Measurements from ENCODE around the gene STK33. TPM values are rescaled to one million over a fixed set of nuclear protein-coding genes. Genes with fewer than 3 reads are reported as not detected.

The STK33 gene
- total and polyA plus RNA-seq, 2 donors, result 6.7 to 11.0 TPM

DNA sequence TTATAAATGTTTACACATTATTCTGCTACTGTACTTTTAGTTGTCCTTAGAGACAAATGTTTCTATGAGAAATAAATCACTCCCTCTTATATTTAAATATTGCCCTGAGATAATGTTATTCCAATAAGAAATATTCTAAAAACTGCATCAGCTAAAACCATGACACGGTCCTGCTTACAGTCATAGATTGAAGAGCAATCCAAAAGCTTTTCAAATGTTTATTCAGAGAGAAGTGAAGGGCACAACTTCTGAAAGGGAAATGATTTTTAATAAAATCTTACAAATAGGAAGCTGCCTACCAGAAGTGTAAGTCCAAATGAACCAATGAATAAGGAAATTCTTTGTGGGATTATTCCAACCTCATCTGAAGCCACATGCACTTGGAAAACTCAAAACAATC lies 49.2 kb downstream of the STK33 start:
- DNase-seq (ENCODE audit: extremely low spot score), result no peak
- WGBS, result 69% methylated on average over 1 of the region's 1 CpG

DNA sequence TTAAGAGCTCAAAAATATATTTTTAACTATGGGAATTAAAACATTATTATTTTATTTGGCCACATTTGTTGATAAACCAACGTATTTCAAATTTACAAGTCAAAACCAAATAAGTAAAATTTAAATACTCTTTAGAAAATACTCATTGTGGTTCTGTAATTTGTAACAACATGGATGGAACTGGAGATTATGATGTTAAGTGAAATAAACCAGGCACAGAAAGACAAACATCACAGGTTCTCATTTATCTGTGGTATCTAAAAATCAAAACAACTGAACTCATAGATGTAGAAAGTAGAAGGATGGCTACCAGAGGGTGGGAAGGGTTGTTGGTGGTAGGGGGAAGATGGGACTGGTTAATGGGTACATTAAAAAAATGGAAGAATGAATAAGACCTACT lies 50.8 kb downstream of the STK33 start:
- no peak overlapping the region for H3K4me3 ChIP-seq (ENCODE audit: low read depth, low read length)
- no peak for DNase-seq (ENCODE audit: extremely low spot score)
- no peak overlapping the region for H3K27ac ChIP-seq (ENCODE audit: low read depth)
- no peaks in the 10 kb centered on the region for H3K4me1 ChIP-seq (ENCODE audit: insufficient read depth)
- WGBS, result 61% methylated on average over 1 of the region's 1 CpG
- H3K36me3 ChIP-seq (ENCODE audit: insufficient read depth), result no peaks in the 10 kb centered on the region

More for the DNA sequence above, 49.2 kb downstream of the STK33 start:
- no peak overlapping the region for H3K4me3 ChIP-seq (ENCODE audit: low read depth, low read length)
- no peaks in the 10 kb centered on the region for H3K36me3 ChIP-seq (ENCODE audit: insufficient read depth)
- no peaks in the 10 kb centered on the region for H3K4me1 ChIP-seq (ENCODE audit: insufficient read depth)
- no peak overlapping the region for H3K27ac ChIP-seq (ENCODE audit: low read depth)

DNA sequence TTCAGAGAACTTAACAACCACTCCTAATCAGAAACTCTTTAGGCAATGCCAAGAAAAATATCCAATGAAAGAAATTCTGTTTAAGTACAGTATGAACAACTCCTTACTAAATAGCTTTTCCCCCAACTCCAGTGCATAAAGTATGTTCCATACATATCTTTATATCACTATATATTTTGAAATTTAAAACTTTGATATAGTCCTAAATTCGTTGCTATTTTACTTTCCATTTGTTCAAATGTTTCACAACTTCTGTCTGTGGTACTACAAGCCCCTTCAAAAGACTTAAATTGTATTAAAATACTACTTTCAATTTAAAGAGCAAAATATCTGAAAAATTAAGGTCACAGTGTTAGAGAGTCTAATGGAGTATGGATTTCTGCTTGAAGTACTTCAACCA lies 52.6 kb downstream of the STK33 start:
- DNase-seq (ENCODE audit: extremely low spot score), result no peak
- H3K4me1 ChIP-seq (ENCODE audit: insufficient read depth), result no peaks in the 10 kb centered on the region
- 43% methylated on average over 1 of the region's 1 CpG for WGBS
- H3K27ac ChIP-seq (ENCODE audit: low read depth), result no peak overlapping the region
- no peak overlapping the region for H3K4me3 ChIP-seq (ENCODE audit: low read depth, low read length)
- H3K36me3 ChIP-seq (ENCODE audit: insufficient read depth), result no peaks in the 10 kb centered on the region

DNA sequence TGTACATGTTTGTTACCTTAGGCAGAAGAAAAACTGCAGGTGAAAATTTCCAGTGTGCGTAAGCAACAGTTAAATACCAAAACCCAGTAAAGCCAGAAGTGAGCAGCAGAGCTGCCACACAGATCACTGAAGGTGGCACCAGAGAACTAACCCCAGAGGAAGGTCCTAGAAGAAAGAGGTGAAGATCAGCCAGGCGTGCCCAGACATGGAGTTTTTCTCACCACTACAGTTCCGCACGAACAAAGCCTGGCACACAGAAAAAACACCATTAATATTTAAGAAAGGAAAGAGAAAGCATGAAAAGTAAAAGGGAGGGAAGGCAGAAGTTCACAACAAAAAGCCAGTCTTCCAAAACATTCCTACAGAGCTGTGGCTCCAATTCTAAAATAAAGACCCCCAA lies 60.7 kb downstream of the STK33 start:
- no peaks in the 10 kb centered on the region for H3K36me3 ChIP-seq (ENCODE audit: insufficient read depth)
- H3K4me3 ChIP-seq (ENCODE audit: low read depth, low read length), result no peak overlapping the region
- no peak for DNase-seq (ENCODE audit: extremely low spot score)
- no peak overlapping the region for H3K27ac ChIP-seq (ENCODE audit: low read depth)
- 88% methylated on average over 4 of the region's 4 CpGs for WGBS
- no peaks in the 10 kb centered on the region for H3K4me1 ChIP-seq (ENCODE audit: insufficient read depth)

DNA sequence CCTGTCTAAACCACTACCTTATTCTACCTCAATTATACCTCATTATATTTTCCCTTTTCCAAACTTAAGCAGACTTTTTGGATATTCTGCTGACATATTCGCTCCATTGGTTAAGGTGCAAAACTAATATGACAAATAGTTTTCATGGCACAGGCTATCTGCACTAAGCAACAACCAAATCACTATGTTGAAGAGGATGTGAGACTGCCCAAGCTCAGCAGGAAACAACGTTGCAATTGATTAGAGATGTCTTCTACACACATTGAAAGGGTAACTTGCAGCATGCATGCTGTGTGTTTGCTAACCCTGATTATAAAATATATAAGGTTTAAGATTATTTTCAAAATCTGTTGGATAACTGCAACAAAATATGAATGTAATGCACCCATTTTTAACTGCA lies 61.6 kb downstream of the STK33 start:
- Histone ChIP-seq H3K36me3 (ENCODE audit: insufficient read depth) (no peaks in the 10 kb centered on the region), H3K4me1 (ENCODE audit: insufficient read depth) (no peaks in the 10 kb centered on the region), H3K27ac (ENCODE audit: low read depth) (no peak overlapping the region), H3K4me3 (ENCODE audit: low read depth, low read length) (no peak overlapping the region)
- 76% methylated on average over 2 of the region's 2 CpGs for whole genome bisulfite sequencing
- no peak for DNase-seq (ENCODE audit: extremely low spot score)

DNA sequence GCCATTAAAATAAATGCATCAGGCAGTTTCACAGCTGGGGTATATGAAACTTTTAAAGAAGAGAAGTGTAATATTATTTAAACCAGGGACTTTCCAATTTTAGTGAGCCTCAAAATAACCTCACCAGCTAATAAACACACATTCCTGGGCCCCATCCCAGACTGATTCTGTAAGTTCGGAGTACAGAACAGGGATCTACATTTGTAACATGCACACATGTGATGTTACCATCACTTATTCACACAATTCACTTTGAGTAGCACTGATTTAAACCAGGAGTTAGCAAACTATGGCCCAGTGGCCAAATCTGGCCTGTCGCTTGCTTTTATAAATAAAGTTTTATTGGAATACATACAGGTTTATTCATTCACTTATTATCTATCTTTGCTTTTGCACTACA lies 62.0 kb downstream of the STK33 start:
- 65% methylated on average over 2 of the region's 2 CpGs for WGBS
- Histone ChIP-seq H3K4me3 (ENCODE audit: low read depth, low read length) (no peak overlapping the region), H3K36me3 (ENCODE audit: insufficient read depth) (no peaks in the 10 kb centered on the region), H3K27ac (ENCODE audit: low read depth) (no peak overlapping the region), H3K4me1 (ENCODE audit: insufficient read depth) (no peaks in the 10 kb centered on the region)
- no peak for DNase-seq (ENCODE audit: extremely low spot score)

DNA sequence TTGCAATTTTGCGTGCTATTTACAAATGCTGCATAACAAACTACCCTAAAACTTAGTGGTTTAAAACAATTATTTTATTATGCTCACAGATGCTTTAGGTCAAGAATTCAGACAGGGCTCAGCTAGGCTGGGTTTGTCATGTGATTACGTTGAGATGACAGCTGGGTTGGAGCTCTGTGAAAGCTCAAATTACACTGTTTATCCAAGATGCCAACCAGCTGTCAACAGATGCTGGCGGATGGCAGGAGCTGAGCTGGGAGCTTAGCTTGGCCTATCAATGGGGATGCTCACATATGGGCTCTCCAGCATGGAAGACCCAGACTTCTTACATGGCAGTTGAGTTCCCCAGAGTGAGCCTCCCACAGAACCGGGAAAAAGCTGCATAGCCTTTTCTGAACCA lies 62.7 kb downstream of the STK33 start:
- Histone ChIP-seq H3K36me3 (ENCODE audit: insufficient read depth) (no peaks in the 10 kb centered on the region), H3K27ac (ENCODE audit: low read depth) (no peak overlapping the region), H3K4me3 (ENCODE audit: low read depth, low read length) (no peak overlapping the region), H3K4me1 (ENCODE audit: insufficient read depth) (no peaks in the 10 kb centered on the region)
- no peak for DNase-seq (ENCODE audit: extremely low spot score)
- 45% methylated on average over 4 of the region's 4 CpGs for WGBS

DNA sequence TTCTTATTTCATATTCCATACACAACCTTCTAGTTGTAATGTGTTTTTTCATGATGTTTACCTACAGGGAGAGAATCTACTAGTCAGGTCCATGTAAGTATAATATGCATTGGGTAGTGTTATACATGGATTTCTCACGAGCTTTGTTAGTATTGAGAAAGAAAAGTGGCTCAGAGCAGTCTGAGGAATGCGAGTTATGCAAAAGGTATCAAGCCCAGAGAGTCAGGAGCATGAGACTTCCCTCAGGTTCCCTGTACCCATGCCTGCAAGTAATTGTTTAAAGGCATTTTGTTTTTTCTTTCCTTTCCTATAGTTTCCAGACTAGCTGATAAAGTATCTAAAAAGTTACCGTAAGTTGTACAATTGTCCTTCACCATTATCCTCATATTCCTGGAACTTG lies 66.1 kb downstream of the STK33 start:
- WGBS, result 61% methylated on average over 3 of the region's 3 CpGs
- H3K4me3 ChIP-seq (ENCODE audit: low read depth, low read length), result no peak overlapping the region
- DNase-seq (ENCODE audit: extremely low spot score), result no peak

DNA sequence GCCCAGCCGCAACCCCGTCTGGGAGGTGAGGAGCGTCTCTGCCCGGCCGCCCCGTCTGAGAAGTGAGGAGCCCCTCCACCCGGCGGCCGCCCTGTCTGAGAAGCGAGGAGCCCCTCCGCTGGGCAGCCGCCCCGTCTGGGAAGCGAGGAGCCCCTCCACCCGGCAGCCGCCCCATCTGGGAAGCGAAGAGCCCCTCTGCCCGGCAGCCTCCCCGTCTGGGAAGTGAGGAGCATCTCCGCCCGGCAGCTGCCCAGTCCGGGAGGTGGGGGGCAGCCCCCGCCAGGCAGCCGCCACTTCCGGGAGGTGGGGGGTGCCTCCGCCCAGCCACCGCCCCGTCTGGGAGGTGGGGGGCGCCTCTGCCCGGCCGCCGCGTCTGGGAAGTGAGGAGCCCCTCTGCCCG lies 70.6 kb downstream of the STK33 start:
- Histone ChIP-seq H3K27ac (ENCODE audit: low read depth) (no peak overlapping the region), H3K4me1 (ENCODE audit: insufficient read depth) (no peaks in the 10 kb centered on the region)
- WGBS, result 99% methylated on average over 33 of the region's 34 CpGs

More for the DNA sequence above, 66.1 kb downstream of the STK33 start:
- Histone ChIP-seq H3K27ac (ENCODE audit: low read depth) (no peak overlapping the region), H3K4me1 (ENCODE audit: insufficient read depth) (no peaks in the 10 kb centered on the region), H3K36me3 (ENCODE audit: insufficient read depth) (no peaks in the 10 kb centered on the region)

DNA sequence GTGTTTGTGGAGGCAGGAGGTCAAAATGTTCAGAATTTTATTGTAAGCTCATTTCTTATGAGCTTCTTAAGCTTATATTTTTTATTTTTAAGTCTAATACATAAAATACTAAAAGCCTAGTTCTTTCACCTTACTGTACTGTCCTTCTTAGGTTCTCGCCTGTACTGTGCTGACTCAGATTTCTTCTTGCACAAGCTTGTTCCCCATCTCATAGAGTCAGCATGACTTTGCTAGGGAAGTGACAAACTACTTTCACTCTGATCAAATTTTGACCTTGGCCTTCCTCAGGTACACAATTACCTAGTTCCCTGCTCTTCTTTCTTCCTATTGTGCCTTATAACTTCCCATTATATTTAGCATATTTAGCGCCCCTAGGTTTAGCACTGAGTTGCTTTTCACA lies 81.5 kb downstream of the STK33 start:
- 95% methylated on average over 2 of the region's 2 CpGs for WGBS
- no peak for DNase-seq (ENCODE audit: extremely low spot score)
- no peaks in the 10 kb centered on the region for H3K4me1 ChIP-seq (ENCODE audit: insufficient read depth)
- H3K4me3 ChIP-seq (ENCODE audit: low read depth, low read length), result no peak overlapping the region
- H3K27ac ChIP-seq (ENCODE audit: low read depth), result no peak overlapping the region
- H3K36me3 ChIP-seq (ENCODE audit: insufficient read depth), result no peaks in the 10 kb centered on the region

More for the DNA sequence above, 70.6 kb downstream of the STK33 start:
- Histone ChIP-seq H3K4me3 (ENCODE audit: low read depth, low read length) (no peak overlapping the region), H3K36me3 (ENCODE audit: insufficient read depth) (no peaks in the 10 kb centered on the region)
- no peak for DNase-seq (ENCODE audit: extremely low spot score)

DNA sequence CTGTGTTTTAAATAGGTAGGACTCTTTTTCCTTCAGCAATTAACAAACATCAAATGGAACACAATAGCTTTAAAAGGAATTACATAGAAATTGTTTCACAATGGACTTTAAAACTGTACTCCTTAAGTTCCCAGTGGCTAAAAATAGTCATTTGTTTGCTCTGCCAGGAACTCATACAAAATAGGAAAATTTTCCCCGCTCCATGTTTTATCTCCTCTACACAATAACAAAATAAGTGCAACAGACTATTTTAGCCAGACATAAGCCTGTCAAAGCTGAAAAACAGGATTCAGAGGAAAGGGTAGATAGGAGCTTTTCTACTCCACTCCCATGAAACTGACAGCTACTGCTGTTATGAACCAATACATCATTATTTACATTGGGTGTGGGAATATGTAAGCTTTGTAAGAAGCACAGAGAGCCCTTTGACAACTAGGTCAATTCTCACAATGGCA lies 90.1 kb downstream of the STK33 start:
- peak overlapping the region; percentile 38 for H3K27ac ChIP-seq (ENCODE audit: low read depth)
- no peak overlapping the region for H3K4me3 ChIP-seq (ENCODE audit: low read depth, low read length)
- no peaks in the 10 kb centered on the region for H3K4me1 ChIP-seq (ENCODE audit: insufficient read depth)
- 25% methylated on average over 1 of the region's 1 CpG for WGBS
- no peak for DNase-seq (ENCODE audit: extremely low spot score)
- no peaks in the 10 kb centered on the region for H3K36me3 ChIP-seq (ENCODE audit: insufficient read depth)

DNA sequence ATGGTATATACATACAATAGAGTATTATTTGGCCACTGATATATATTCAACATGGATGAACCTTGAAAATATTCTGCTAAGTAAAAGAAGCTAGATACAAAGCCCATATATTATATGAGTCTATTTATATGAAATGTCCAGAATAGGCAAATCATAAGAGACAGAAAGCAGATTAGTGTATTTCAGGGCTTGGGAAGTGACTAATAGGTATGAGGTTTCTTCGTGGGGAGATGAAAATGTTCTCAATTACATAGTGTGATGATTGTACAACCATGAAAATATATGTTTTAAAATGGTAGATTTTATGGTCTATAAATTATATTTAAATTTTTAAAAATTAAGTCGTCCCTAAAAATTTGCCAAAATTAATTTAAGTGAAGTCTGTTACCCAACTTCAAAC lies 92.2 kb downstream of the STK33 start:
- Histone ChIP-seq H3K4me1 (ENCODE audit: insufficient read depth) (no peaks in the 10 kb centered on the region), H3K27ac (ENCODE audit: low read depth) (no peak overlapping the region), H3K4me3 (ENCODE audit: low read depth, low read length) (no peak overlapping the region), H3K36me3 (ENCODE audit: insufficient read depth) (no peaks in the 10 kb centered on the region)
- no peak for DNase-seq (ENCODE audit: extremely low spot score)
- WGBS, result 85% methylated on average over 2 of the region's 2 CpGs

DNA sequence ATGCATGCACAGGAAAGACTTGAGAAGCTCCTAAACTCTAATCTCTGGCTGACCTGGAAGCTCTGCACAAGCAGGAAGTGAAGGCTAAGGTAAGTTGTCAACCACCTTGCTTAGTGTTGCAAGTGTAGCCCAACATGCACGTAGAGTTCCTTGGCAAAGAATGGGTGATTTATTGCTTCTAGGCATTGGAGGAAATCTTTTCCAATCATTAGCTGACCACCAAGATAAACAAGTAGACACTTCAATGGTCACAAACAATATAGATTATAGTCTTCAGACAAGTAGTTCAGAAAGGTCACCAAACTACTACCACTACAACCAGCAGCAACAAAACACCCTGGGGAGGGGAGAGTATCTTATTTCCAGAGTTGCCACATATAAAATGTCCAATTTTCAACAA lies 105.6 kb downstream of the STK33 start:
- no peak for DNase-seq (ENCODE audit: extremely low spot score)
- no peaks in the 10 kb centered on the region for H3K4me1 ChIP-seq (ENCODE audit: insufficient read depth)
- WGBS, result 70% methylated on average over 1 of the region's 1 CpG

DNA sequence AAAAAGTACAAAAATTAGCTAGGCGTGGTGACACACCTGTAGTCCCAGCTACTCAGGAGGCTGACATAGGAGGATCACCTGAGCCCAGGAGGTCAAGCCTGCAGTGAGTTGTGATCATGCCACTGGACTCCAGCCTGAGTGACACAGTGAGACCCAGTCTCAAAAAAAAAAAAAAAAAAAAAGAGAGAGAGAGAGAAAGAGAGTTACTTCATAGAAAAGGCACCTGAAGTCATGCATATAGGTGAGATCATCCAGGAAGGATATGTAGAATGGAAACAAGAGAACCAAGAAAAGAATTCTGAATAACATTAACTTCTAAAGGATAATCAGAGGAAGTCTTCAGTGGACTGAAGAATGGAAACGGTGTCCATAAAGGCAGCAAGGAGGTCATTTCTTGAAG lies 106.8 kb downstream of the STK33 start:
- Histone ChIP-seq H3K4me1 (ENCODE audit: insufficient read depth) (no peaks in the 10 kb centered on the region), H3K4me3 (ENCODE audit: low read depth, low read length) (no peak overlapping the region), H3K27ac (ENCODE audit: low read depth) (no peak overlapping the region), H3K36me3 (ENCODE audit: insufficient read depth) (no peaks in the 10 kb centered on the region)
- 94% methylated on average over 2 of the region's 2 CpGs for WGBS
- DNase-seq (ENCODE audit: extremely low spot score), result no peak

More for the DNA sequence above, 105.6 kb downstream of the STK33 start:
- Histone ChIP-seq H3K27ac (ENCODE audit: low read depth) (no peak overlapping the region), H3K36me3 (ENCODE audit: insufficient read depth) (no peaks in the 10 kb centered on the region), H3K4me3 (ENCODE audit: low read depth, low read length) (no peak overlapping the region)

DNA sequence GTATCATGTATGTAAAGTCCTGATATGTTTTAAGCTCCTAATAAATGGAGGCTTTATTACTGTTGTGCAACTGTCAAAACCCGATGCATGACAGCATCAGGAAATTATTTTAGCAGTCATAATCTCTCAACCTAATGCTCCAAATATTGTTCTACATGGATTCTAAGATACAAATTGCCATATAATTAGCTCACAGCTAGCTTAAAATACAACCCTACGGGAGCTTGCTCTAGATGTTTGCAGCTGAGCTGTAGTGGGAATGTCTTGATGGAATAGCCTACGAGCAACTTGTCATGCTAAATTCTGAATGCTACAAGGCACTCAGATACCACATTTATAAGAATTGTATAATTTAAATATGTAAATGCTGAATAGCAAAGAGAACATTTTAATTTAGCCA lies 109.8 kb downstream of the STK33 start:
- no peak for DNase-seq (ENCODE audit: extremely low spot score)
- Histone ChIP-seq H3K4me3 (ENCODE audit: low read depth, low read length) (no peak overlapping the region), H3K4me1 (ENCODE audit: insufficient read depth) (no peaks in the 10 kb centered on the region), H3K27ac (ENCODE audit: low read depth) (no peak overlapping the region), H3K36me3 (ENCODE audit: insufficient read depth) (no peaks in the 10 kb centered on the region)
- 84% methylated on average over 3 of the region's 3 CpGs for WGBS

All from urinary bladder (tissue), 4 donors.